Measurements from ENCODE around the gene ZBTB24.

Gene ZBTB24

GRCh38 chr6:109498052-109498451 lies 15.0 kb upstream of the ZBTB24 start:
- DNase-seq = no peak

- no peak for DNase-seq
Measured at GRCh38 chr6:109496036-109496772, 13.2 kb upstream of the ZBTB24 start.

- no peak for DNase-seq
Measured at GRCh38 chr6:109493865-109494264, 10.8 kb upstream of the ZBTB24 start.

- DNase-seq = peak; percentile 39
Measured at GRCh38 chr6:109491207-109491938, 8.4 kb upstream of the ZBTB24 start.

- DNase-seq = no peak
Measured at GRCh38 chr6:109490713-109491112, 7.7 kb upstream of the ZBTB24 start.

GRCh38 chr6:109488001-109488400 lies 5.0 kb upstream of the ZBTB24 start:
- DNase-seq = no peak

- DNase-seq = no peak
Measured at GRCh38 chr6:109486068-109486467, 3.0 kb upstream of the ZBTB24 start.

- no peak for DNase-seq
Measured at GRCh38 chr6:109485266-109485935, 2.4 kb upstream of the ZBTB24 start.

GRCh38 chr6:109484122-109484521 lies 1.1 kb upstream of the ZBTB24 start:
- DNase-seq = no peak

- DNase-seq = no peak
Measured at GRCh38 chr6:109483735-109484057, 677 bp upstream of the ZBTB24 start.

- DNase-seq = no peak
Measured at GRCh38 chr6:109480993-109481480, 2.0 kb downstream of the ZBTB24 start.

- DNase-seq = peak; percentile 50
Measured at GRCh38 chr6:109478841-109479624, 4.0 kb downstream of the ZBTB24 start.

GRCh38 chr6:109478222-109478805 lies 4.7 kb downstream of the ZBTB24 start:
- DNase-seq = no peak

GRCh38 chr6:109477725-109478124 lies 5.3 kb downstream of the ZBTB24 start:
- DNase-seq = no peak

- no peak for DNase-seq
Measured at GRCh38 chr6:109477184-109477583, 5.8 kb downstream of the ZBTB24 start.

- DNase-seq = no peak
Measured at GRCh38 chr6:109475625-109476024, 7.4 kb downstream of the ZBTB24 start.

- DNase-seq = no peak
Measured at GRCh38 chr6:109474995-109475394, 8.0 kb downstream of the ZBTB24 start.

GRCh38 chr6:109473120-109473519 lies 9.9 kb downstream of the ZBTB24 start:
- DNase-seq = no peak

GRCh38 chr6:109472132-109472995 lies 10.7 kb downstream of the ZBTB24 start:
- no peak for DNase-seq

- no peak for DNase-seq
Measured at GRCh38 chr6:109471105-109471810, 11.8 kb downstream of the ZBTB24 start.

GRCh38 chr6:109469591-109470189 lies 13.3 kb downstream of the ZBTB24 start:
- DNase-seq = no peak

All from CD4-positive, alpha-beta T cell treated with Interleukin-10 for 1 hour (primary cell).